Measurements from ENCODE around the gene MRPS23. TPM values are rescaled to one million over a fixed set of nuclear protein-coding genes. Genes with fewer than 3 reads are reported as not detected.

MRPS23 gene
- total RNA-seq (2022; extraction: Qiagen RNA extraction; ENCODE audit: low read depth) = 155 to 209 TPM (median 159 TPM) in 5 replicates

GRCh38 chr17:57849874-57850754, at the start of gene MRPS23:
Gene MRPS23, minus strand, starts transcription at chr17:57850044. Its CDS starts 34 bp downstream, at chr17:57850010.

Other genes with a start within 250 kb of the MRPS23 start
- not detected in 5 replicates for gene CCDC182, start 104.7 kb downstream of the MRPS23 start, total RNA-seq (2022; extraction: Qiagen RNA extraction; ENCODE audit: low read depth)
- 45.3 to 55.1 TPM (median 53.7 TPM) in 5 replicates for gene CUEDC1, start 105.4 kb upstream of the MRPS23 start, total RNA-seq (2022; extraction: Qiagen RNA extraction; ENCODE audit: low read depth)
- 40.6 to 50.4 TPM (median 49.3 TPM) in 5 replicates for gene VEZF1, start 138.2 kb upstream of the MRPS23 start, total RNA-seq (2022; extraction: Qiagen RNA extraction; ENCODE audit: low read depth)
- gene SRSF1, start 157.2 kb upstream of the MRPS23 start, total RNA-seq (2022; extraction: Qiagen RNA extraction; ENCODE audit: low read depth) = 258 to 297 TPM (median 284 TPM) in 5 replicates
- 19.9 to 24.7 TPM (median 24.2 TPM) in 5 replicates for gene DYNLL2, start 233.4 kb upstream of the MRPS23 start, total RNA-seq (2022; extraction: Qiagen RNA extraction; ENCODE audit: low read depth)

Data from A549 treated with DMSO at 1 μM for 4 hours (cell line).